IMR-90 (cell line): ENCODE measurements around the gene HNRNPUL1. TPM values are rescaled to one million over a fixed set of nuclear protein-coding genes. Genes with fewer than 3 reads are reported as not detected.

Source experiments
- ATAC-seq: fragments of 200-7000 bp; cut with Tn5 transposase; 2 replicates; pipeline ENCODE4 v1.9.1; 2020; ENCODE audit warnings: low read depth, mild to moderate bottlenecking, moderate library complexity
- BruUV-seq: library from RNA; stranded (reverse); fragments of 400-500 nt; replicated peaks from 2 replicates; lab custom pipeline; 2021; lab: Mats Ljungman, UMichigan
- CTCF ChIA-PET: fragments of 300-600 bp; formaldehyde crosslinking; extraction: SDS; loops from one replicate; lab custom pipeline; 2021; ENCODE audit warnings: antibody characterized with exemption; lab: Yijun Ruan, JAX
- POLR2A ChIA-PET: fragments of 300-600 bp; sonication (Branson Sonifier 250); formaldehyde crosslinking; loops from one replicate; lab custom pipeline; 2022; ENCODE audit warnings: antibody characterized with exemption; ENCODE audit not compliant: unreplicated experiment; lab: Charles Lee
- DNase-seq: peaks from one replicate; pipeline ENCODE4 v3.0.0; 2013
- H2AFZ ChIP-seq: replicated peaks from 2 replicates; pipeline ENCODE3; 2013; ENCODE audit warnings: low read length, mild to moderate bottlenecking; ENCODE audit not compliant: poor library complexity
- H2AK5ac ChIP-seq: 2 replicates; pipeline ENCODE4 v1.6.1; 2013; ENCODE audit warnings: low read depth, low read length, inconsistent platforms
- H2AK9ac ChIP-seq: replicated peaks from 2 replicates; pipeline ENCODE3; 2013; ENCODE audit warnings: mild to moderate bottlenecking, low read depth, low read length, moderate library complexity; ENCODE audit not compliant: poor library complexity
- H2BK120ac ChIP-seq: 2 replicates; pipeline ENCODE4 v1.6.1; 2013; ENCODE audit warnings: low read depth, low read length, inconsistent platforms
- H2BK15ac ChIP-seq: 3 replicates; pipeline ENCODE4 v1.6.1; 2013; ENCODE audit warnings: low read depth, low read length, inconsistent platforms
- H2BK20ac ChIP-seq: 2 replicates; pipeline ENCODE4 v1.6.1; 2013; ENCODE audit warnings: low read depth, mild to moderate bottlenecking, inconsistent platforms, low read length, moderate library complexity
- H2BK5ac ChIP-seq: 2 replicates; pipeline ENCODE4 v1.6.1; 2013; ENCODE audit warnings: mild to moderate bottlenecking, low read depth, low read length, inconsistent platforms; ENCODE audit not compliant: poor library complexity, severe bottlenecking
- H3K14ac ChIP-seq: replicated peaks from 2 replicates; pipeline ENCODE4 v1.6.1; 2013; ENCODE audit warnings: low read depth, low read length, inconsistent platforms
- H3K18ac ChIP-seq: 2 replicates; pipeline ENCODE4 v1.6.1; 2013; ENCODE audit warnings: low read depth, low read length, control low read depth
- H3K23ac ChIP-seq: 2 replicates; pipeline ENCODE4 v1.6.1; 2013; ENCODE audit warnings: low read depth, low read length, inconsistent platforms
- H3K27ac ChIP-seq: 2 replicates; pipeline ENCODE4 v1.5.1; 2013; ENCODE audit warnings: mild to moderate bottlenecking, control low read depth, low read length; ENCODE audit not compliant: insufficient read depth
- H3K27me3 ChIP-seq: 2 replicates; pipeline ENCODE4 v1.6.1; 2013; ENCODE audit warnings: low read length; ENCODE audit not compliant: control insufficient read depth, insufficient read depth
- H3K36me3 ChIP-seq: 2 replicates; pipeline ENCODE4 v1.6.1; 2013; ENCODE audit warnings: low read length, mixed read lengths; ENCODE audit not compliant: control insufficient read depth, insufficient read depth
- H3K4ac ChIP-seq: 2 replicates; pipeline ENCODE4 v1.6.1; 2013; ENCODE audit warnings: low read depth, low read length, inconsistent platforms
- H3K4me1 ChIP-seq: 2 replicates; pipeline ENCODE4 v1.6.1; 2013; ENCODE audit warnings: low read length, mixed read lengths; ENCODE audit not compliant: control insufficient read depth, insufficient read depth
- H3K4me2 ChIP-seq: 2 replicates; pipeline ENCODE4 v1.6.1; 2013; ENCODE audit warnings: low read depth, mild to moderate bottlenecking, control low read depth, low read length, moderate library complexity
- H3K4me3 ChIP-seq: 2 replicates; pipeline ENCODE4 v1.5.1; 2013; ENCODE audit warnings: low read depth, mild to moderate bottlenecking, control low read depth, low read length, moderate library complexity; ENCODE audit not compliant: insufficient read depth
- H3K56ac ChIP-seq: 2 replicates; pipeline ENCODE4 v1.6.1; 2013; ENCODE audit warnings: low read length, inconsistent platforms; ENCODE audit not compliant: insufficient read depth; ENCODE audit errors: extremely low read depth
- H3K79me1 ChIP-seq, 2 experiments: 2 replicates each; pipeline ENCODE4 v1.6.1; 2013; ENCODE audit warnings: low read length in 2 of 2, inconsistent platforms in 1 of 2, low read depth in 1 of 2
- H3K9ac ChIP-seq: 2 replicates; pipeline ENCODE4 v1.6.1; 2013; ENCODE audit warnings: low read depth, low read length, control low read depth
- H3K9me1 ChIP-seq: 2 replicates; pipeline ENCODE4 v1.6.1; 2013; ENCODE audit warnings: low read length, inconsistent platforms; ENCODE audit not compliant: insufficient read depth
- H3K9me3 ChIP-seq: 2 replicates; pipeline ENCODE4 v1.6.1; 2013; ENCODE audit warnings: low read length; ENCODE audit not compliant: control insufficient read depth, insufficient read depth
- H4K20me1 ChIP-seq: 2 replicates; pipeline ENCODE4 v1.6.1; 2013; ENCODE audit warnings: low read length, inconsistent platforms; ENCODE audit not compliant: insufficient read depth
- H4K5ac ChIP-seq: 2 replicates; pipeline ENCODE4 v1.6.1; 2013; ENCODE audit warnings: mild to moderate bottlenecking, low read depth, low read length, control low read depth
- H4K8ac ChIP-seq, 2 experiments: 2 replicates each; pipeline ENCODE4 v1.6.1; 2013; ENCODE audit warnings: low read depth in 2 of 2, low read length in 2 of 2, control low read depth in 1 of 2, inconsistent platforms in 1 of 2
- H4K91ac ChIP-seq: 2 replicates; pipeline ENCODE4 v1.6.1; 2013; ENCODE audit warnings: low read depth, low read length, inconsistent platforms; ENCODE audit not compliant: insufficient read depth
- BHLHE40 ChIP-seq: fragments of 150-350 bp; IDR thresholded peaks from 2 replicates; pipeline ENCODE4 v1.6.1; 2016; ENCODE audit warnings: mild to moderate bottlenecking, low read depth, low read length
- CEBPB ChIP-seq: IDR thresholded peaks from 2 replicates; pipeline ENCODE4 v1.6.1; 2012; ENCODE audit warnings: low read depth, low read length, improper control_type of control experiment
- FOS ChIP-seq: fragments of 150-350 bp; IDR thresholded peaks from 2 replicates; pipeline ENCODE4 v1.6.1; 2016; ENCODE audit warnings: low read depth, low read length
- MAZ ChIP-seq: IDR thresholded peaks from 2 replicates; pipeline ENCODE4 v1.6.1; 2012; ENCODE audit warnings: low read depth, mild to moderate bottlenecking, low read length, improper control_type of control experiment, moderate library complexity, borderline replicate concordance
- MXI1 ChIP-seq: IDR thresholded peaks from 2 replicates; pipeline ENCODE4 v1.6.1; 2012; ENCODE audit warnings: low read depth, mild to moderate bottlenecking, low read length, moderate library complexity, borderline replicate concordance
- NFE2L2 ChIP-seq: fragments of 150-350 bp; IDR thresholded peaks from 2 replicates; pipeline ENCODE4 v1.6.1; 2016; ENCODE audit warnings: low read depth, mild to moderate bottlenecking, low read length
- POLR2A ChIP-seq: IDR thresholded peaks from 2 replicates; pipeline ENCODE4 v1.6.1; 2012; ENCODE audit warnings: mild to moderate bottlenecking, low read depth, low read length
- RAD21 ChIP-seq: IDR thresholded peaks from 2 replicates; pipeline ENCODE4 v1.6.1; 2012; ENCODE audit warnings: low read length, improper control_type of control experiment
- RCOR1 ChIP-seq: IDR thresholded peaks from 2 replicates; pipeline ENCODE4 v1.6.1; 2012; ENCODE audit warnings: mild to moderate bottlenecking, low read length, improper control_type of control experiment; ENCODE audit not compliant: insufficient replicate concordance
- RFX5 ChIP-seq: IDR thresholded peaks from 2 replicates; pipeline ENCODE4 v1.8.0; 2012; ENCODE audit warnings: low read depth, mild to moderate bottlenecking, low read length, moderate library complexity
- SMC3 ChIP-seq: fragments of 150-350 bp; IDR thresholded peaks from 2 replicates; pipeline ENCODE4 v1.6.1; 2016; ENCODE audit warnings: low read depth, mild to moderate bottlenecking, antibody characterized with exemption, low read length, moderate library complexity
- WGBS, 2 experiments: methylation state at CpG; one replicate each; pipeline versions ENCODE4 v1.1.5 to v1.1.7; 2013; ENCODE audit warnings: missing lambda C conversion rate in 2 of 2; ENCODE audit not compliant: insufficient read length in 1 of 2; ENCODE audit errors: extremely low coverage in 2 of 2; 5-methylcytosine and 5-hydroxymethylcytosine counted together
- dilution Hi-C: fragments of 300-500 bp; cut with HindIII; formaldehyde crosslinking; loops from one replicate; pipeline ENCODE4 v1.14.3; 2018; ENCODE audit warnings: low sequenced_read_pairs; ENCODE audit not compliant: unreplicated experiment
- in situ Hi-C: fragments of 300-500 bp; cut with MboI; formaldehyde crosslinking; loops from 3 replicates; pipeline ENCODE4 v1.14.3; 2019; ENCODE audit warnings: low sequenced_read_pairs, inconsistent platforms, mixed read lengths
- intact Hi-C: fragments of 100-400 bp; cut with micrococcal nuclease; formaldehyde crosslinking; loops from 2 replicates; pipeline ENCODE4 v1.10.0; 2022
- polyA plus RNA-seq, 3 experiments: library from polyadenylated mRNA; depleted of rRNA; stranded (reverse); fragments of >200 nt; gene quantifications; 2 replicates each; pipeline ENCODE4 v1.2.3, GENCODE V29; 2012; ENCODE audit warnings: low replicate concordance in 1 of 3
- total RNA-seq: library from RNA; depleted of rRNA; stranded (reverse); fragments of >200 nt; gene quantifications from 2 replicates; pipeline ENCODE4 v1.2.3, GENCODE V29; 2012
- TF ChIP-seq, protein P1 (sequence below): conservative IDR thresholded peaks from 2 replicates; pipeline ENCODE4 v1.5.1; 2012; ENCODE audit warnings: mild to moderate bottlenecking, low read depth, low read length, improper control_type of control experiment
- TF ChIP-seq, protein P2 (sequence below): fragments of 150-350 bp; IDR thresholded peaks from 2 replicates; pipeline ENCODE4 v1.6.1; 2016; ENCODE audit warnings: low read depth, mild to moderate bottlenecking, low read length, moderate library complexity, borderline replicate concordance

Gene HNRNPUL1
- total and polyA plus RNA-seq, 2 of the 4 experiments (the other 2 are of a cell fraction): 50.7 to 67.3 TPM

DNA sequence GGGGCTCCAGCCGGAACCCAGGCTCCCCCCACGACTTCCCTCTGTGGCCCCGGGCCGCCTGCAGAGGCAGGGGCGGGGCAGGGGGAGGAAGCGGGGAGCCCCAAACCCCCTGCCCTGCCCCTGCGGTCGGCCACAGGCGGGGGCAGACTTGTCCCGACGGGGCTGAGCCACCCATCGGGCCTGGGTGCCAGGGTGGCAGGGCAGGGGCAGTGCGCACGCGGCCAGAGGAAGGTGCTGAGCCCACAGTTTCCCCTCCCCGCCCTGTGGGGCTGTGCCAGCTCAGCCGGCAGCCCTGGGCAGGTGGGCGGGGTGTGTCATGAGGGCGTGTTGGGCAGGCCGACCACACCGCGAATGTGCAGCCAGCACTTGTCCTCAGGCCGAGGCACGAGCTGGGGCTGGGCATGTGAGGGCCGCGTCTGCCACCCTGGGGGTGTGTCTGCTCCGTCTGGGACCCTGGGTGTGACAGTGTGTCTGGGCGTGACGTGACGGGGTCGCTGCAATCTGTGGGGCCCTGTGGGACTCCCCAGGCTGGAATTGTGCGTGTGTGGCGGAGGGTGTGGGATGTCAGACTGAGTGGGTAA, 63.5 kb downstream of the HNRNPUL1 start (continued):
- peak; percentile 18; the same call in 1 of the 2 replicates for TF ChIP-seq MAZ

DNA sequence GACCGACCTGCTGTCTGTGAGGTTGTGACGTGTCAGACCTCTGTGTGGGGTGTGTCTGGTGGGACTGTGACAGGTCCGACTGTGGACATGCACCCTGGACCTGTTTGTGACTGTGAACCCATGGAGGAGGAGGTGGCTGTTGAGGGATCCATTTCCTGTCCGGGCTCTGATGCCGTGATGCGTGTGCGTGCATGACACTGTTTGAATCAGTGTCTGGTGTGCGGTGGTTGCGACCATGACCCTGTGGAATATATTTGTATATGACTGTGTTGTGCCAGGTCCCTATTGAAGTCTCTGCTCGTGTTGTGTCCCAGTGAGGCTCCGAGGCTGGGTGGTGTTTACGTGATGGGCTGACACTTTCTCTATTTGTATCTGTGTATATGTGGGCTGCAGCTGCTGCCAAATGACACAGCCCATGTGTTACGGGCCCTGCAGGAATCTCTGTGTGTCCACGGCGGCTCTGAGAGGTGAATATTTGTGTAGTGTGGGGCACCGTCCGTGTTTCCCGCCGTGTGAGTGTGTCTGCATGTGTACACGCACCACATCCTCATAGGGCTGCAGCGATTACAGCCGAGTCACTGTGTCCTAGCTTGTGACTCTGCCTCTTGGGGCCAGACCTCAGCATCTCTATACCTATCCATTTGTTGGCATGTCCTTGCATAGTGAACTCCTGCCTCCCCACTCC, 64.1 kb downstream of the HNRNPUL1 start:
- peak overlapping the region; percentile 1; the same call in 1 of the 2 replicates for H3K9ac ChIP-seq
- no peak overlapping the region for H3K4me3 ChIP-seq
- H3K79me1 ChIP-seq: peaks cover 17 to 59% of the 10 kb centered on the region in 2 experiments
- no TSS peak for BruUV-seq
- H4K8ac ChIP-seq: peak overlapping the region; percentile 22 to 73; a peak in 3 of 4 replicates
- peak overlapping the region; percentile 66 for H3K4ac ChIP-seq
- peak overlapping the region; percentile 77 for H4K91ac ChIP-seq
- no peaks in the 10 kb centered on the region for H3K9me3 ChIP-seq
- H3K9me1 ChIP-seq: peaks cover 27% of the 10 kb centered on the region
- H2BK20ac ChIP-seq: peak overlapping the region; percentile 44; the same call in 1 of the 2 replicates
- 13% methylated on average over 10 of the region's 22 CpGs; no CpG with 5 or more reads in 1 of the 2 experiments for WGBS, 2 experiments
- H3K27me3 ChIP-seq: no peaks in the 10 kb centered on the region
- H2AK9ac ChIP-seq: peak overlapping the region; percentile 93
- peaks cover 46% of the 10 kb centered on the region for H3K4me1 ChIP-seq
- in situ Hi-C loops: no loop called here
- peak overlapping the region; percentile 69 for H3K23ac ChIP-seq
- dilution Hi-C loops: no loop called here
- peaks cover 34% of the 10 kb centered on the region for H3K36me3 ChIP-seq
- H3K27ac ChIP-seq: peak overlapping the region; percentile 16
- ChIA-PET POLR2A (no interaction called here), CTCF (no interaction called here)
- peak overlapping the region; percentile 2; the same call in 1 of the 2 replicates for H3K4me2 ChIP-seq
- peak overlapping the region; percentile 26; the same call in 1 of the 2 replicates for H3K18ac ChIP-seq
- no peak overlapping the region for H3K56ac ChIP-seq
- H2AK5ac ChIP-seq: peak overlapping the region; percentile 91
- peaks cover 38% of the 10 kb centered on the region for H4K20me1 ChIP-seq
- ATAC-seq (peak; percentile 2), DNase-seq (peak; percentile 71)
- peak overlapping the region; percentile 15; the same call in 1 of the 2 replicates for H4K5ac ChIP-seq
- H2BK120ac ChIP-seq: peak overlapping the region; percentile 61
- intact Hi-C loops: no loop called here
- H2BK5ac ChIP-seq: peak overlapping the region; percentile 58
- peak overlapping the region; percentile 84; the same call in 2 of the 3 replicates for H2BK15ac ChIP-seq
- H3K14ac ChIP-seq: peak overlapping the region; percentile 71
- peak overlapping the region; percentile 84 for H2AFZ ChIP-seq
- TF ChIP-seq SMC3 (no peak), NFE2L2 (peak; percentile 50; the same call in 1 of the 2 replicates), RFX5 (no peak), RCOR1 (no peak), BHLHE40 (no peak; the same call in 1 of the 2 replicates), RAD21 (no peak), MXI1 (peak; percentile 65; the same call in 1 of the 2 replicates), FOS (peak; percentile 53), POLR2A (0 out of 2 replicates have a peak, but pooled peaks have one; percentile 13), CEBPB (no peak)
- TF ChIP-seq, protein P1, sequence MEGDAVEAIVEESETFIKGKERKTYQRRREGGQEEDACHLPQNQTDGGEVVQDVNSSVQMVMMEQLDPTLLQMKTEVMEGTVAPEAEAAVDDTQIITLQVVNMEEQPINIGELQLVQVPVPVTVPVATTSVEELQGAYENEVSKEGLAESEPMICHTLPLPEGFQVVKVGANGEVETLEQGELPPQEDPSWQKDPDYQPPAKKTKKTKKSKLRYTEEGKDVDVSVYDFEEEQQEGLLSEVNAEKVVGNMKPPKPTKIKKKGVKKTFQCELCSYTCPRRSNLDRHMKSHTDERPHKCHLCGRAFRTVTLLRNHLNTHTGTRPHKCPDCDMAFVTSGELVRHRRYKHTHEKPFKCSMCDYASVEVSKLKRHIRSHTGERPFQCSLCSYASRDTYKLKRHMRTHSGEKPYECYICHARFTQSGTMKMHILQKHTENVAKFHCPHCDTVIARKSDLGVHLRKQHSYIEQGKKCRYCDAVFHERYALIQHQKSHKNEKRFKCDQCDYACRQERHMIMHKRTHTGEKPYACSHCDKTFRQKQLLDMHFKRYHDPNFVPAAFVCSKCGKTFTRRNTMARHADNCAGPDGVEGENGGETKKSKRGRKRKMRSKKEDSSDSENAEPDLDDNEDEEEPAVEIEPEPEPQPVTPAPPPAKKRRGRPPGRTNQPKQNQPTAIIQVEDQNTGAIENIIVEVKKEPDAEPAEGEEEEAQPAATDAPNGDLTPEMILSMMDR: no peak
- TF ChIP-seq, protein P2, sequence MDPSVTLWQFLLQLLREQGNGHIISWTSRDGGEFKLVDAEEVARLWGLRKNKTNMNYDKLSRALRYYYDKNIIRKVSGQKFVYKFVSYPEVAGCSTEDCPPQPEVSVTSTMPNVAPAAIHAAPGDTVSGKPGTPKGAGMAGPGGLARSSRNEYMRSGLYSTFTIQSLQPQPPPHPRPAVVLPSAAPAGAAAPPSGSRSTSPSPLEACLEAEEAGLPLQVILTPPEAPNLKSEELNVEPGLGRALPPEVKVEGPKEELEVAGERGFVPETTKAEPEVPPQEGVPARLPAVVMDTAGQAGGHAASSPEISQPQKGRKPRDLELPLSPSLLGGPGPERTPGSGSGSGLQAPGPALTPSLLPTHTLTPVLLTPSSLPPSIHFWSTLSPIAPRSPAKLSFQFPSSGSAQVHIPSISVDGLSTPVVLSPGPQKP: no peak
